ENCODE results near the gene C1D.

- TF ChIP-seq, protein P1, sequence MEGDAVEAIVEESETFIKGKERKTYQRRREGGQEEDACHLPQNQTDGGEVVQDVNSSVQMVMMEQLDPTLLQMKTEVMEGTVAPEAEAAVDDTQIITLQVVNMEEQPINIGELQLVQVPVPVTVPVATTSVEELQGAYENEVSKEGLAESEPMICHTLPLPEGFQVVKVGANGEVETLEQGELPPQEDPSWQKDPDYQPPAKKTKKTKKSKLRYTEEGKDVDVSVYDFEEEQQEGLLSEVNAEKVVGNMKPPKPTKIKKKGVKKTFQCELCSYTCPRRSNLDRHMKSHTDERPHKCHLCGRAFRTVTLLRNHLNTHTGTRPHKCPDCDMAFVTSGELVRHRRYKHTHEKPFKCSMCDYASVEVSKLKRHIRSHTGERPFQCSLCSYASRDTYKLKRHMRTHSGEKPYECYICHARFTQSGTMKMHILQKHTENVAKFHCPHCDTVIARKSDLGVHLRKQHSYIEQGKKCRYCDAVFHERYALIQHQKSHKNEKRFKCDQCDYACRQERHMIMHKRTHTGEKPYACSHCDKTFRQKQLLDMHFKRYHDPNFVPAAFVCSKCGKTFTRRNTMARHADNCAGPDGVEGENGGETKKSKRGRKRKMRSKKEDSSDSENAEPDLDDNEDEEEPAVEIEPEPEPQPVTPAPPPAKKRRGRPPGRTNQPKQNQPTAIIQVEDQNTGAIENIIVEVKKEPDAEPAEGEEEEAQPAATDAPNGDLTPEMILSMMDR (IDR thresholded peaks at IDR 0.05), result peak in 1 of 6 experiments; percentile 1
- peak in 1 of 2 donors; percentile 63 for TF ChIP-seq POLR2A (IDR thresholded peaks at IDR 0.05)
Measured at GRCh38 chr2:68062680-68063387, at the start of gene C1D.
